ENCODE measurements around the gene MRPL40.

Gene MRPL40

DNA sequence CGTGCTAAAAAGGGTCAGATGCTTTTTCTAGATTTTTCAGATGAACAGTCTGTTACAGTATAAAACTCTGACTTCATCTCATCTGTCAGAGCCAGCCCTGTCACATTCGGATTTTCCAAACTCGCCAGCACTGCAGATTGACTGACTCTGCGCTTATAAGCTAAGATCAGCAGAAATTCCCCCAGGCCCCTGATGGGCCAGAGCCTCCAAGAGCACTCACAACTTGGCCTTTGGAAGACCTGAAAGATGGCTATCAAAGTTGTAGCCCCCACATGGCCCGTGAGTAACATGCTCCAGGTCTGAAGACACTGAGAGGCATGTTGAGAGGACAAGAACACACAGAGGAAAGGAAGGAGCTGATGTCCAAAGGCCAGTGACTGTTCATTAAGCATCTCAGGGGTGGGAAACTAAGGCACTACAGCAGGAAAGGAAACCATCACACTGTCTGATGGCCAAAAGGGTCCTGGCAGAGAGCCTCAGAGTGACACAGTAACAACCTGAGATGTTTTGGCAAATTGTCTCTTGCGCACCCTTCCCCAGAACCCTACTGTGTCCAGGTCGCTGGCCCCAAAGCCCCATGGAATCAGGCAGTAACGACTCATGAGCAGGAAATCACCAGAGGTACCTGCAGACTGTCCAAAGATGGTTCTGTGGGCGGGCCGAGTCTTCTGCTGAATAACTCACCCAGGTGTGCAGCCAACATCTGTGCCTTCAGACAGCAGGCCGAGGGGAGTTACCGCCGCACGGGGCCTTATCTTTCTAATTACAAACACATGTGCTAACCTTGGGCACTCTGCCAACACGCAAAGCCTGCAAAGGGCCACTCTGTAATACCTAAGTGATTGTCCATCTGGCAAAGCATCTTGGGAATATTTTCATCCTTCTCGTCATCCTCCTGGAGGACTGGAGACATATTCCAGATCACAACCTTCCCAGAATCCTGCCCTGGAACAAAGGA is 24.4 kb upstream of the MRPL40 start:
- H3K4me1 ChIP-seq (ENCODE audit: control insufficient read depth, insufficient read depth, low read length): peaks cover 6% of the 10 kb centered on the region

DNA sequence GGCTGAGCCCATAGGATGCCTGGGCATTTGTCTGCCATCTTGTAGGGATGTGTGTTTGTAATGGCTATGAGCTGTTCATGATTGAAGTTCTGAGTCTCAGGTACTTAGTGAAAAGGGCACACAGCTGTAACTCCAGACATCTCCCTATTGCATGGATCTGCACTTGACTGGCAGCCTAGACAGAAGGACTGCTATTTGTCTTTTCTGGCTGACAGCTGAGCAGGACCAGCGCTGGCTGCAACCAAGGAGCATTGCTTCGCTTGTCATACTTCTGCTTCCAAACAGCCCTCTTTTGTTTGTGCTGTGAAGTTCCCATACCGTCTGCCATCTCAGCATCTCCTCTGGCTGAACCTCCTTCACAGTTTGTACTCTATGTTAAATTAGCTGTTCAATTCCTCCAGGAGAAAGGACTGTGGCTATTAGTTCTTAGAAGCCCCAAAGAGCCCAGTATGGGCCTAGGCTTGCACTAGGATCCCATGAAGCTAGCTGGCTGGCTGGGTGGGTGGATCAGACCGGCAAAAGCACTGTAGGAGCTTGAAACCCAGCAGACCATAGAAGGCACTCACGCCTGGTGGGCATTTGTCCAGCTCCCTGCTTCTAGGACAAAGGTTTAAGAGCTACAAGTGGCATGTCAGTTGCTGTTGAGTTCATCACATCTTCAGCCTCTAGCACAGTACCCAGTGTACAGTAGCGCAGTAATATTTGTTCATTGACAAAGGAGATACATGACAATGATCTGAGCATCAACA is 21.2 kb upstream of the MRPL40 start:
- Histone ChIP-seq H3K27me3 (ENCODE audit: control insufficient read depth, insufficient read depth, low read length) (no peaks in the 10 kb centered on the region), H3K4me3 (ENCODE audit: low read length) (no peak overlapping the region), H3K9me3 (replicated peaks; ENCODE audit: low read length) (no peaks in the 10 kb centered on the region), H3K4me2 (ENCODE audit: low read length) (no peak overlapping the region), H3K36me3 (ENCODE audit: insufficient read depth, low read length) (peaks cover 34% of the 10 kb centered on the region), H3K4me1 (ENCODE audit: control insufficient read depth, insufficient read depth, low read length) (no peaks in the 10 kb centered on the region), H3K9ac (ENCODE audit: low read depth, low read length) (no peak overlapping the region)

More for the DNA sequence above, 24.4 kb upstream of the MRPL40 start:
- H3K4me3 ChIP-seq (ENCODE audit: low read length): no peak overlapping the region
- H3K9me3 ChIP-seq (replicated peaks; ENCODE audit: low read length): no peaks in the 10 kb centered on the region
- no peak overlapping the region for H3K4me2 ChIP-seq (ENCODE audit: low read length)
- H3K36me3 ChIP-seq (ENCODE audit: insufficient read depth, low read length): peaks cover 46% of the 10 kb centered on the region
- H3K27me3 ChIP-seq (ENCODE audit: control insufficient read depth, insufficient read depth, low read length): no peaks in the 10 kb centered on the region
- no peak overlapping the region for H3K9ac ChIP-seq (ENCODE audit: low read depth, low read length)

DNA sequence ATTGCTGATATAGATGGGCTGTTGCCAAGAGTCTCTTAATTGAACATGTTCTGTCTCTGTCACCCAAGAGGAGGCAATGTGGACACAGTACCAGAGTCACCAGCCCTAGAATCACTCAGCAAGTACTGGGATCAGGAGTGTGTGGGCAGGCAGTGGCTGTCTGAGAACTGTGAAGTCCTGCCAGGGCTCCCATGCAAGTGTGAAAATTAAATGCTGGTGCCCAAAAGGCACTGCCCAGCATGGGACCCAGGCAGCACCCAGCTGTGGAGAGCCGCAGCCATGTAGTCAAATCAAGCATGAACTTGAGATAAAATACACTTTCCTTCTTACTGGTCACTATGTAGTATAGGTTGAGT is 20.7 kb upstream of the MRPL40 start:
- Histone ChIP-seq H3K9ac (ENCODE audit: low read depth, low read length) (no peak overlapping the region), H3K9me3 (replicated peaks; ENCODE audit: low read length) (no peaks in the 10 kb centered on the region), H3K4me2 (ENCODE audit: low read length) (no peak overlapping the region), H3K4me1 (ENCODE audit: control insufficient read depth, insufficient read depth, low read length) (no peaks in the 10 kb centered on the region), H3K27me3 (ENCODE audit: control insufficient read depth, insufficient read depth, low read length) (no peaks in the 10 kb centered on the region), H3K4me3 (ENCODE audit: low read length) (no peak overlapping the region), H3K36me3 (ENCODE audit: insufficient read depth, low read length) (peaks cover 29% of the 10 kb centered on the region)

DNA sequence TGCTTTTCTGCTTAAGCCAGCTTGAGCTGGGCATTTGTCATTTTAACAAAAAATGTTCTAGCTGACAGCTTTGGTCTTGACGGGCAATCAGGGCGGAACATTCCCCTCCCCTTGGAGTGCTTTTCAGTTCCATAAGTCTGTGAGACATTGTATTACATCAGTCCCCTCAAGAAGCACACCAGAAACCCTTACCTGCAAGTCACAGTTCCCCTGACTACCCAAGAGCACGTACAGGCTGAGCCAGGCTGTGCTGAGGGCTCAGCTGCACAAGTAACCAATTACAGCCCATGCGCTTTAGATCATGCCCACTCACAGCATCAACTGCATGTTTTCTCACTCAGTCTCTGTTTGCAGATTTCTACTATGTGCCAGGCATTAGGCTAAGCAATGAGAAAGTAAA is 19.9 kb upstream of the MRPL40 start:
- no peaks in the 10 kb centered on the region for H3K27me3 ChIP-seq (ENCODE audit: control insufficient read depth, insufficient read depth, low read length)
- no peaks in the 10 kb centered on the region for H3K9me3 ChIP-seq (replicated peaks; ENCODE audit: low read length)
- no peak overlapping the region for H3K4me3 ChIP-seq (ENCODE audit: low read length)
- H3K4me2 ChIP-seq (ENCODE audit: low read length): no peak overlapping the region
- H3K4me1 ChIP-seq (ENCODE audit: control insufficient read depth, insufficient read depth, low read length): no peaks in the 10 kb centered on the region
- peaks cover 22% of the 10 kb centered on the region for H3K36me3 ChIP-seq (ENCODE audit: insufficient read depth, low read length)
- H3K9ac ChIP-seq (ENCODE audit: low read depth, low read length): no peak overlapping the region

DNA sequence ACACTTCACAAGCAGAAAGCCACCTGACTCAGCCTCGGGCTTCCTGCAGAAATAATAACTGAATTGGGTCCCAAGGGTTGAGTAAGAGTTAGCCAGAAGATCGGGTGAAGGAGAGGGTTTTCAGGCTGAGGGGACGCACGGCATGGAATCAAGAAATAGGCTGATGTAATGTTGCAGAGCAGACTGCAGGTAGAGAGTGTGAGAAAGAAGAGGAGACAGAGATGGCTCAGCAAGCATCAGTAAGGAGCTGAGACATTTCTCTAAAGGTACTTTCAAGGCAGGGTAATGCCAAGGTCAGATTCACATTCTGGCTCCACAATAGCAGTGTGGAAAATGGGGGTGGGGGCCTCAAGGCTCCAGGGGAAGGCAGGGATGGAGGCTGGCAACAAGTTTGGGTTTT is 19.4 kb upstream of the MRPL40 start:
- Histone ChIP-seq H3K9ac (ENCODE audit: low read depth, low read length) (no peak overlapping the region), H3K9me3 (replicated peaks; ENCODE audit: low read length) (no peaks in the 10 kb centered on the region), H3K4me1 (ENCODE audit: control insufficient read depth, insufficient read depth, low read length) (no peaks in the 10 kb centered on the region), H3K36me3 (ENCODE audit: insufficient read depth, low read length) (peaks cover 19% of the 10 kb centered on the region), H3K4me2 (ENCODE audit: low read length) (no peak overlapping the region), H3K27me3 (ENCODE audit: control insufficient read depth, insufficient read depth, low read length) (no peaks in the 10 kb centered on the region), H3K4me3 (ENCODE audit: low read length) (no peak overlapping the region)

DNA sequence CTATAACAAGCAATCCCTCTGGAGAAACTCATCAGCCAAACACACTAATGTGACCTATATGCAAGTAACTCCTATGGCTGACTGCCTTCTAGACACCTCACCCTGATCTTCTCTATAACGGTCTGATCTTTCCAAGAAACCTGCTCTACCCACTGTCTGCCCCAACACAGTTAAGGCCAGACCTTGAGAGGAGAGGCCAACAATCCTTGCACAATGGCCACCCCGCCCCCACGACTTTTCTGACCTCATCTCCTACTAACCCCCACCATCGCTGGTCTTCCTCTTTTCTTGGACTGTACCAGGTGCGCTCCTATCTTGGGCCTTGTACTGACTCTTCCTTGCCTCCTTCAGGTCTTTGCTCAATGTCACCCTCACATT is 13.3 kb upstream of the MRPL40 start:
- H3K4me2 ChIP-seq (ENCODE audit: low read length): no peak overlapping the region
- no peak overlapping the region for H3K4me3 ChIP-seq (ENCODE audit: low read length)
- H3K4me1 ChIP-seq (ENCODE audit: control insufficient read depth, insufficient read depth, low read length): no peaks in the 10 kb centered on the region
- H3K9me3 ChIP-seq (replicated peaks; ENCODE audit: low read length): no peaks in the 10 kb centered on the region
- peaks cover 2% of the 10 kb centered on the region for H3K36me3 ChIP-seq (ENCODE audit: insufficient read depth, low read length)
- H3K27me3 ChIP-seq (ENCODE audit: control insufficient read depth, insufficient read depth, low read length): no peaks in the 10 kb centered on the region
- H3K9ac ChIP-seq (ENCODE audit: low read depth, low read length): no peak overlapping the region

DNA sequence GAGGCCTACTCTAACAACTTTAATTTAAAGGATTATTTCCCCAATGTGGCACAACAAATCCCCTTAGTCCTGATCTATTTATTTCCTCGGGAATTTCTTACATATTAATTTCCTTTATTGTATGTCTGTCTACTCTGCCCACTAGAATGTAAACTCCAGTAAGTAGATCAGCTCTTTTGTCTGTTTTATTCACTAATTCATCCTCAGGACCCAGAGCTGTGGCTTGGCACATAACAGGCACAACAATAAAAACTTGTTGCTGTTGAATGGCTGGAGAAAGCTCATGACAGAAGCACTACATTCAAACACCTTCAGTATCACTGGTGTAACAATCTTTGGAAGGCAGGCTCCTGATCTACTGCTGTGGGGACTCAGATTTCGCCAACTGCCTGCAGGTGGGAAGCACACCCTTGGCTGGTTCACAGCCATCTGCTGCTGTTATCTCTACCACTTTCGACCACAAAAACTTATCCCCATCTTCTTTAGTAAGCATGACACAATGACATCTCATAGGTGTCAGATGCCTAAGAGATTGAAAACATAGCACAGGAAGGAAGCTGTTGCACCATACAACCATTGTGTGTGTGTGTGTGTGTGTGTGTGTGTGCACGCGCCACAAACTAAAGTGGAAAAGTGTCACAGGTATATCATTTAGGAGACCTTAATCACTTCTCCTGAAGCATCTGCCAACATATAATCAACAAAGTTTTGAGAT is 12.7 kb upstream of the MRPL40 start:
- Histone ChIP-seq H3K9ac (ENCODE audit: low read depth, low read length) (no peak overlapping the region), H3K4me1 (ENCODE audit: control insufficient read depth, insufficient read depth, low read length) (no peaks in the 10 kb centered on the region), H3K4me3 (ENCODE audit: low read length) (no peak overlapping the region)

DNA sequence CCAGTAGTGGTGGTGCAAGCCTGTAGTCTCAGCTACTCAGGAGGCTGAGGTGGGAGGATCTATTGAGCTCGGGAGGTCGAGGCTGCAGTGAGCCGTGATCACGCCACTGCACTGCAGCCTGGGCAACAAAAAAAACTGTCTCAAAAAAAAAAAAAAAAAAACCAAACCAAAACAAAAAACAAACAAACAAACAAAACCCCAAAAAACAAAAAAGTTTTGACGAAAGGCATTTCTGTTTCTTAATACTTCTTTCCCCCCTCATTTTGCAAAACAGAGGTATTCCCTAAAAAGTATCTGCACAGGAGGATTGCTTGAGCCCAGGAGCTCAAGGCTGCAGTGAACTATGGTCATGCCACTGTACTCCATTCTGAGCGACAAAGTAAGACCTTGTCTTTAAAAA is 12.0 kb upstream of the MRPL40 start:
- Histone ChIP-seq H3K4me1 (ENCODE audit: control insufficient read depth, insufficient read depth, low read length) (no peaks in the 10 kb centered on the region), H3K4me2 (ENCODE audit: low read length) (no peak overlapping the region), H3K27me3 (ENCODE audit: control insufficient read depth, insufficient read depth, low read length) (no peaks in the 10 kb centered on the region), H3K36me3 (ENCODE audit: insufficient read depth, low read length) (peaks cover 5% of the 10 kb centered on the region), H3K4me3 (ENCODE audit: low read length) (no peak overlapping the region), H3K9me3 (replicated peaks; ENCODE audit: low read length) (no peaks in the 10 kb centered on the region), H3K9ac (ENCODE audit: low read depth, low read length) (no peak overlapping the region)

More for the DNA sequence above, 12.7 kb upstream of the MRPL40 start:
- no peak overlapping the region for H3K4me2 ChIP-seq (ENCODE audit: low read length)
- no peaks in the 10 kb centered on the region for H3K27me3 ChIP-seq (ENCODE audit: control insufficient read depth, insufficient read depth, low read length)
- H3K9me3 ChIP-seq (replicated peaks; ENCODE audit: low read length): no peaks in the 10 kb centered on the region
- peaks cover 4% of the 10 kb centered on the region for H3K36me3 ChIP-seq (ENCODE audit: insufficient read depth, low read length)

DNA sequence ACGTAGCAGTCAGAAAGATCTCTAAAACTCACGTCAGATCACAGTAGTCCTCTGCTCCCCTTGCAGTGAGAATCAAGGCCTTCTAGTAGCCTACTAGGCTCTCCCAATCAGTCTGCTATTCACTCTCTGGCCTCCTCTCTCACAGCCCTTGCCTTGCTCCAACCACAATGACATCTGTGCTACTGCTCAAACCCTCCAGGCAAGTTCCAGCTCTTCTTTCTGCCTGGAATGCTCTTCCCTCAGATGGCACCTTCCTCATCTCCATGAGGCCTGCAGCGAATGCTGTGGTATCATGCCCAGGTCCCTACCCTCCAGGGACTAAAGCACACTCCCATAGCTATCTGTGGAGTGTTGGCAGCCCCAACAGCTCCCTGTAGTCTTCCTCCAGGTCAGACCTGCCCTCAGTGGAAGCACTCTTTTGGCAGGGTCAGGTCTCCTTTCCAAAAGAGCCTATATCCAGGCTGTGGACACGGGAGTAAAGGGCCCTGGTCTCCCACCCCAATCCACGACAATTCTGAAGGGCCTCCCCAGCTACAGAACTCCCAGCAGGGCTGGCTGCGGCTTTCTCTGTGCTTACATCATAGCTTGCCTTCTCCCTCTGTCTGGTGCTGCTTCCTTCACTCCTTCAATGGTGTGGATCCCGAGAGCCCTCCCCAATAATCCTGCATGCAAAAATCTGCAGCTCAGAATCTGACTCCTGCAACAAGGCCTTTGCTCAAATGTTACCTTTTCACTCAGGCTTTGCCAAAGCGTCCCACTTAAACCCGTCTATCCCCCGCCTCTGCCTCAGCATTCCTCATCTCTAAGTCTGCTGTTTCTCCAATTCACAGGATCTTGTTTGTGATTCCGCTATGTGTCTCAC is 9.7 kb upstream of the MRPL40 start:
- H3K9ac ChIP-seq (ENCODE audit: low read depth, low read length): no peak overlapping the region
- no peaks in the 10 kb centered on the region for H3K4me1 ChIP-seq (ENCODE audit: control insufficient read depth, insufficient read depth, low read length)

DNA sequence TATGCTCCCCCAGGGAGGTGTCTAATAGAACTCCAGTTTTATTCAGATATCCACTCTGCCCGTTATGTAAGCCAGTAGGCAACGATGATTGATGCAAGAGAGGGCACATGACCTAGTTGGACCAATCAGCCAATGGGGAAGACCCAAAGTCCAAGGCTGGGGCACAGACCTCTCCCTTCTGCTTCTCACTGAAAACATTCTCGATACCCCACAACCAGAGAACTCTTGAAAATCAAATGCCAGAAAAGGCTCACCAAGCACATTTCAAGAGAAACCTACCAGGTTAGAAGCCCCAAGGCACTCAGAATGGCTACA is 8.2 kb upstream of the MRPL40 start:
- Histone ChIP-seq H3K4me2 (ENCODE audit: low read length) (no peak overlapping the region), H3K4me1 (ENCODE audit: control insufficient read depth, insufficient read depth, low read length) (peaks cover 4% of the 10 kb centered on the region), H3K9me3 (replicated peaks; ENCODE audit: low read length) (no peaks in the 10 kb centered on the region), H3K4me3 (ENCODE audit: low read length) (no peak overlapping the region), H3K36me3 (ENCODE audit: insufficient read depth, low read length) (peaks cover 5% of the 10 kb centered on the region), H3K9ac (ENCODE audit: low read depth, low read length) (no peak overlapping the region), H3K27me3 (ENCODE audit: control insufficient read depth, insufficient read depth, low read length) (no peaks in the 10 kb centered on the region)

More for the DNA sequence above, 9.7 kb upstream of the MRPL40 start:
- Histone ChIP-seq H3K4me2 (ENCODE audit: low read length) (no peak overlapping the region), H3K4me3 (ENCODE audit: low read length) (no peak overlapping the region), H3K9me3 (replicated peaks; ENCODE audit: low read length) (no peaks in the 10 kb centered on the region), H3K27me3 (ENCODE audit: control insufficient read depth, insufficient read depth, low read length) (no peaks in the 10 kb centered on the region), H3K36me3 (ENCODE audit: insufficient read depth, low read length) (peaks cover 5% of the 10 kb centered on the region)

All from skeletal muscle satellite cell (primary cell).